SK-N-SH (cell line): ENCODE measurements around the gene ILDR1. TPM values are rescaled to one million over a fixed set of nuclear protein-coding genes. Genes with fewer than 3 reads are reported as not detected.

ENCODE experiments used
- CTCF ChIA-PET: fragments of 300-600, 350-600 bp; formaldehyde crosslinking; extraction: SDS; loops from one replicate; lab custom pipeline; 2021; lab: Yijun Ruan, JAX
- POLR2A ChIA-PET: fragments of 350-600 bp; sonication (Branson Sonifier 250); formaldehyde crosslinking; extraction: SDS; loops from one replicate; lab custom pipeline; 2020; ENCODE audit warnings: antibody characterized with exemption, inconsistent platforms; lab: Yijun Ruan, JAX
- DNase-seq: peaks from one replicate; pipeline ENCODE4 v3.0.0; 2012
- H2AFZ ChIP-seq: fragments of 200-600 bp; sonication (generic); 2 replicates; pipeline ENCODE4 v1.8.1; 2016; ENCODE audit warnings: antibody characterized with exemption, mild to moderate bottlenecking, low read depth
- H3F3A ChIP-seq: fragments of 200-600 bp; sonication (generic); replicated peaks from 2 replicates; pipeline ENCODE3; 2016; ENCODE audit warnings: antibody characterized with exemption, mild to moderate bottlenecking; ENCODE audit not compliant: insufficient read depth
- H3K27ac ChIP-seq, 2 experiments: fragments of 200-500 bp in 1 of 2; fragments of 200-600 bp in 1 of 2; sonication (Bioruptor generic) in 1 of 2; sonication (generic), shearing (Covaris generic) in 1 of 2; 2 replicates each; pipeline versions ENCODE4 v1.5.1 to v1.6.1; 2014 to 2016; ENCODE audit warnings: low read depth in 2 of 2, inconsistent platforms in 1 of 2, low read length in 1 of 2, mild to moderate bottlenecking in 1 of 2, mixed read lengths in 1 of 2
- H3K27me3 ChIP-seq: fragments of 200-600 bp; sonication (generic), shearing (Covaris generic); 2 replicates; pipeline ENCODE4 v1.6.1; 2016; ENCODE audit warnings: mixed run types; ENCODE audit not compliant: insufficient read depth
- H3K36me3 ChIP-seq, 2 experiments: fragments of 200-500 bp in 1 of 2; fragments of 200-600 bp in 1 of 2; sonication (Bioruptor generic) in 1 of 2; sonication (generic) in 1 of 2; replicated peaks in 1 of 2; 2 replicates each; pipeline versions ENCODE3 to v1.5.1; 2014 to 2016; ENCODE audit warnings: low read length in 1 of 2, mild to moderate bottlenecking in 1 of 2; ENCODE audit not compliant: insufficient read depth in 2 of 2, control insufficient read depth in 1 of 2
- H3K4me1 ChIP-seq, 2 experiments: fragments of 200-500 bp in 1 of 2; fragments of 200-600 bp in 1 of 2; sonication (Bioruptor generic) in 1 of 2; sonication (generic), shearing (Covaris generic) in 1 of 2; 2 replicates each; pipeline versions ENCODE4 v1.5.1 to v1.6.1; 2014 to 2016; ENCODE audit warnings: low read depth in 1 of 2, low read length in 1 of 2, mixed run types in 1 of 2; ENCODE audit not compliant: insufficient read depth in 2 of 2, control insufficient read depth in 1 of 2
- H3K4me2 ChIP-seq: fragments of 200-600 bp; sonication (generic), shearing (Covaris generic); 2 replicates; pipeline ENCODE4 v1.6.1; 2017; ENCODE audit warnings: mixed run types
- H3K4me3 ChIP-seq, 2 experiments: fragments of 200-500 bp in 1 of 2; fragments of 200-600 bp in 1 of 2; sonication (Bioruptor generic) in 1 of 2; sonication (generic), shearing (Covaris generic) in 1 of 2; 2 replicates each; pipeline versions ENCODE4 v1.5.1 to v1.8.1; 2014 to 2016; ENCODE audit warnings: low read depth in 2 of 2, inconsistent platforms in 1 of 2, low read length in 1 of 2, mild to moderate bottlenecking in 1 of 2, mixed read lengths in 1 of 2, moderate library complexity in 1 of 2
- H3K79me2 ChIP-seq: fragments of 200-600 bp; sonication (generic); 2 replicates; pipeline ENCODE4 v1.8.1; 2017; ENCODE audit warnings: mild to moderate bottlenecking; ENCODE audit not compliant: insufficient read depth
- H3K9ac ChIP-seq: fragments of 200-600 bp; sonication (generic); 2 replicates; pipeline ENCODE4 v1.6.1; 2017; ENCODE audit warnings: mixed run types
- H3K9me2 ChIP-seq: fragments of 200-600 bp; sonication (generic); 2 replicates; pipeline ENCODE4 v1.6.1; 2017; ENCODE audit warnings: mixed run types
- H3K9me3 ChIP-seq: fragments of 200-600 bp; sonication (generic); 2 replicates; pipeline ENCODE4 v1.6.1; 2017; ENCODE audit warnings: mixed run types, mild to moderate bottlenecking, moderate library complexity
- H4K20me1 ChIP-seq: fragments of 200-600 bp; sonication (generic); 2 replicates; pipeline ENCODE4 v1.6.1; 2017; ENCODE audit warnings: mild to moderate bottlenecking, mixed run types; ENCODE audit not compliant: insufficient read depth
- ELF1 ChIP-seq: IDR thresholded peaks from 2 replicates; pipeline ENCODE4 v1.4.0; 2012
- GABPA ChIP-seq: IDR thresholded peaks from 2 replicates; pipeline ENCODE4 v1.4.0; 2012; ENCODE audit warnings: low read depth, mild to moderate bottlenecking
- GATA2 ChIP-seq: sonication (generic); formaldehyde crosslinking; IDR thresholded peaks from 2 replicates; pipeline ENCODE4 v1.5.0; 2020; ENCODE audit warnings: mild to moderate bottlenecking, missing genetic modification reagents
- MAX ChIP-seq: IDR thresholded peaks from 2 replicates; pipeline ENCODE4 v1.4.0; 2012; ENCODE audit warnings: low read depth
- MEF2A ChIP-seq: IDR thresholded peaks from 2 replicates; pipeline ENCODE4 v1.4.0; 2012; ENCODE audit warnings: low read depth, borderline replicate concordance
- NRF1 ChIP-seq: IDR thresholded peaks from 2 replicates; pipeline ENCODE4 v1.6.1; 2012; ENCODE audit warnings: low read depth, mild to moderate bottlenecking, low read length
- PBX3 ChIP-seq: IDR thresholded peaks from 2 replicates; pipeline ENCODE4; 2012
- POLR2AphosphoS5 ChIP-seq: IDR thresholded peaks from 2 replicates; pipeline ENCODE4 v1.6.1; 2012; ENCODE audit warnings: low read depth, low read length
- RAD21 ChIP-seq: IDR thresholded peaks from 2 replicates; pipeline ENCODE4 v1.6.1; 2012; ENCODE audit warnings: mild to moderate bottlenecking, low read length
- RXRA ChIP-seq: IDR thresholded peaks from 2 replicates; pipeline ENCODE4 v1.4.0; 2012; ENCODE audit warnings: low read depth, mild to moderate bottlenecking, borderline replicate concordance
- WGBS: methylation state at CpG from one replicate; pipeline ENCODE4 v1.1.6; 2017; ENCODE audit warnings: low lambda C conversion rate; 5-methylcytosine and 5-hydroxymethylcytosine counted together
- polyA plus RNA-seq, 3 experiments: library from polyadenylated mRNA; depleted of rRNA; stranded (reverse); fragments of >200 nt; gene quantifications; 2 replicates each; pipeline ENCODE4 v1.2.3, GENCODE V29; 2012
- TF ChIP-seq, protein P1 (sequence below): IDR thresholded peaks from 2 replicates; pipeline ENCODE4 v1.4.0; 2012; ENCODE audit warnings: low read depth, borderline replicate concordance
- TF ChIP-seq, protein P2 (sequence below): fragments of 200-600 bp; sonication (generic); IDR thresholded peaks from 2 replicates; pipeline ENCODE4 v1.6.1; 2017; ENCODE audit warnings: antibody characterized with exemption, mild to moderate bottlenecking, moderate library complexity
- TF ChIP-seq, protein P3 (sequence below): IDR thresholded peaks from 2 replicates; pipeline ENCODE4 v1.4.0; 2012; ENCODE audit warnings: low read depth, borderline replicate concordance

ILDR1 gene
- polyA plus RNA-seq, 1 of the 3 experiments (the other 2 are of a cell fraction) = 0.02 TPM

- no peak for TF ChIP-seq MEF2A
- TF ChIP-seq POLR2AphosphoS5 = no peak
- TF ChIP-seq RAD21 = no peak
- TF ChIP-seq, protein P1, sequence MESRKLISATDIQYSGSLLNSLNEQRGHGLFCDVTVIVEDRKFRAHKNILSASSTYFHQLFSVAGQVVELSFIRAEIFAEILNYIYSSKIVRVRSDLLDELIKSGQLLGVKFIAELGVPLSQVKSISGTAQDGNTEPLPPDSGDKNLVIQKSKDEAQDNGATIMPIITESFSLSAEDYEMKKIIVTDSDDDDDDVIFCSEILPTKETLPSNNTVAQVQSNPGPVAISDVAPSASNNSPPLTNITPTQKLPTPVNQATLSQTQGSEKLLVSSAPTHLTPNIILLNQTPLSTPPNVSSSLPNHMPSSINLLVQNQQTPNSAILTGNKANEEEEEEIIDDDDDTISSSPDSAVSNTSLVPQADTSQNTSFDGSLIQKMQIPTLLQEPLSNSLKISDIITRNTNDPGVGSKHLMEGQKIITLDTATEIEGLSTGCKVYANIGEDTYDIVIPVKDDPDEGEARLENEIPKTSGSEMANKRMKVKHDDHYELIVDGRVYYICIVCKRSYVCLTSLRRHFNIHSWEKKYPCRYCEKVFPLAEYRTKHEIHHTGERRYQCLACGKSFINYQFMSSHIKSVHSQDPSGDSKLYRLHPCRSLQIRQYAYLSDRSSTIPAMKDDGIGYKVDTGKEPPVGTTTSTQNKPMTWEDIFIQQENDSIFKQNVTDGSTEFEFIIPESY = no peak
- TF ChIP-seq, protein P2, sequence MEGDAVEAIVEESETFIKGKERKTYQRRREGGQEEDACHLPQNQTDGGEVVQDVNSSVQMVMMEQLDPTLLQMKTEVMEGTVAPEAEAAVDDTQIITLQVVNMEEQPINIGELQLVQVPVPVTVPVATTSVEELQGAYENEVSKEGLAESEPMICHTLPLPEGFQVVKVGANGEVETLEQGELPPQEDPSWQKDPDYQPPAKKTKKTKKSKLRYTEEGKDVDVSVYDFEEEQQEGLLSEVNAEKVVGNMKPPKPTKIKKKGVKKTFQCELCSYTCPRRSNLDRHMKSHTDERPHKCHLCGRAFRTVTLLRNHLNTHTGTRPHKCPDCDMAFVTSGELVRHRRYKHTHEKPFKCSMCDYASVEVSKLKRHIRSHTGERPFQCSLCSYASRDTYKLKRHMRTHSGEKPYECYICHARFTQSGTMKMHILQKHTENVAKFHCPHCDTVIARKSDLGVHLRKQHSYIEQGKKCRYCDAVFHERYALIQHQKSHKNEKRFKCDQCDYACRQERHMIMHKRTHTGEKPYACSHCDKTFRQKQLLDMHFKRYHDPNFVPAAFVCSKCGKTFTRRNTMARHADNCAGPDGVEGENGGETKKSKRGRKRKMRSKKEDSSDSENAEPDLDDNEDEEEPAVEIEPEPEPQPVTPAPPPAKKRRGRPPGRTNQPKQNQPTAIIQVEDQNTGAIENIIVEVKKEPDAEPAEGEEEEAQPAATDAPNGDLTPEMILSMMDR = no peak
- no peak for TF ChIP-seq GATA2 (CRISPR knock-in tag)
- TF ChIP-seq PBX3 = no peak
These were observed 27.5 kb downstream of the ILDR1 start (continued) for GRCh38 chr3:121994551-121994950.

- Histone ChIP-seq H3K4me3 (no peak overlapping the region), H3K9ac (no peak overlapping the region), H3K4me2 (no peak overlapping the region), H2AFZ (no peak overlapping the region), H3K27me3 (no peaks in the 10 kb centered on the region; the same call in 1 of the 2 replicates), H3F3A (no peaks in the 10 kb centered on the region), H3K36me3 (no peaks in the 10 kb centered on the region), H3K4me1 (no peaks in the 10 kb centered on the region), H4K20me1 (no peaks in the 10 kb centered on the region), H3K9me3 (no peaks in the 10 kb centered on the region), H3K79me2 (no peaks in the 10 kb centered on the region), H3K9me2 (no peaks in the 10 kb centered on the region), H3K27ac (no peak overlapping the region)
- no peak for DNase-seq
- TF ChIP-seq RXRA (no peak), PBX3 (no peak), GABPA (no peak), MAX (no peak), NRF1 (no peak), ELF1 (no peak)
- TF ChIP-seq, protein P2 = no peak
- TF ChIP-seq, protein P3, sequence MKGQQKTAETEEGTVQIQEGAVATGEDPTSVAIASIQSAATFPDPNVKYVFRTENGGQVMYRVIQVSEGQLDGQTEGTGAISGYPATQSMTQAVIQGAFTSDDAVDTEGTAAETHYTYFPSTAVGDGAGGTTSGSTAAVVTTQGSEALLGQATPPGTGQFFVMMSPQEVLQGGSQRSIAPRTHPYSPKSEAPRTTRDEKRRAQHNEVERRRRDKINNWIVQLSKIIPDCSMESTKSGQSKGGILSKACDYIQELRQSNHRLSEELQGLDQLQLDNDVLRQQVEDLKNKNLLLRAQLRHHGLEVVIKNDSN = no peak
- ChIA-PET POLR2A (no interaction called here), CTCF (interaction anchor here (1.4 kb wide), 1 partner anchor 266 kb away, joined by 3 read pairs; no protein-coding TSS in a partner anchor)
- WGBS = 77% methylated on average over 15 of the region's 31 CpGs
These were observed 29.2 kb downstream of the ILDR1 start for GRCh38 chr3:121992601-121993560.
